HG03469 (cell line): ENCODE measurements around the gene GHRH.

Experiments
- ATAC-seq: cut with Tn5 transposase; IDR thresholded peaks from one replicate; pipeline ENCODE4 v1.9.1; 2021; ENCODE audit warnings: mild to moderate bottlenecking, moderate library complexity, moderate number of reproducible peaks; ENCODE audit not compliant: unreplicated experiment

The GHRH gene

GRCh38 chr20:37263686-37264085 lies 2.1 kb upstream of the GHRH start:
- ATAC-seq: no peak

GRCh38 chr20:37262505-37262904 lies 891 bp upstream of the GHRH start:
- no peak for ATAC-seq

GRCh38 chr20:37260923-37261322 lies 691 bp downstream of the GHRH start:
- ATAC-seq: no peak

GRCh38 chr20:37259865-37260264 lies 1.7 kb downstream of the GHRH start:
- ATAC-seq: no peak

GRCh38 chr20:37259031-37259430 lies 2.6 kb downstream of the GHRH start:
- ATAC-seq: no peak

- ATAC-seq: no peak
Observed at GRCh38 chr20:37257988-37258387, 3.6 kb downstream of the GHRH start.

- no peak for ATAC-seq
Observed at GRCh38 chr20:37257530-37257929, 4.1 kb downstream of the GHRH start.

GRCh38 chr20:37256286-37256685 lies 5.3 kb downstream of the GHRH start:
- ATAC-seq: no peak

GRCh38 chr20:37254114-37254878 lies 7.3 kb downstream of the GHRH start:
- ATAC-seq: no peak

GRCh38 chr20:37253087-37253486 lies 8.5 kb downstream of the GHRH start:
- no peak for ATAC-seq

GRCh38 chr20:37251825-37252477 lies 9.7 kb downstream of the GHRH start:
- no peak for ATAC-seq

GRCh38 chr20:37249304-37249703 lies 12.3 kb downstream of the GHRH start:
- no peak for ATAC-seq

- ATAC-seq: no peak
Observed at GRCh38 chr20:37247547-37247946, 14.1 kb downstream of the GHRH start.

GRCh38 chr20:37246736-37247135 lies 14.9 kb downstream of the GHRH start:
- no peak for ATAC-seq

- no peak for ATAC-seq
Observed at GRCh38 chr20:37245216-37246150, 16.1 kb downstream of the GHRH start.

GRCh38 chr20:37244572-37244957 lies 17.0 kb downstream of the GHRH start:
- no peak for ATAC-seq

- no peak for ATAC-seq
Observed at GRCh38 chr20:37243937-37244571, 17.6 kb downstream of the GHRH start.

- ATAC-seq: no peak
Observed at GRCh38 chr20:37243076-37243936, 18.3 kb downstream of the GHRH start.

- no peak for ATAC-seq
Observed at GRCh38 chr20:37242503-37242902, 19.1 kb downstream of the GHRH start.
